Type B pancreatic cell (in vitro differentiated cells): ENCODE results near the gene KYAT1. TPM values are rescaled to one million over a fixed set of nuclear protein-coding genes. Genes with fewer than 3 reads are reported as not detected.
A peak's percentile ranks its signal among the peaks of the same experiment; 100 is the strongest.

Experiments
- DNase-seq: peaks from one replicate; pipeline ENCODE4 v3.0.0; 2021; ENCODE audit warnings: mixed read lengths; ENCODE audit not compliant: unreplicated experiment; ENCODE audit errors: extremely low spot score
- H3K27ac Mint-ChIP-seq: 2 replicates; pipeline ENCODE4 v1.8.0; 2021; ENCODE audit warnings: mild to moderate bottlenecking, mixed read lengths
- H3K27me3 Mint-ChIP-seq: 2 replicates; pipeline ENCODE4 v1.8.0; 2021; ENCODE audit warnings: mixed read lengths
- H3K36me3 Mint-ChIP-seq: 2 replicates; pipeline ENCODE4 v1.8.0; 2021; ENCODE audit warnings: mixed read lengths
- H3K4me1 Mint-ChIP-seq: one replicate; pipeline ENCODE4 v1.8.0; 2021; ENCODE audit warnings: mixed read lengths; ENCODE audit not compliant: unreplicated experiment
- H3K4me3 Mint-ChIP-seq: 2 replicates; pipeline ENCODE4 v1.8.0; 2021; ENCODE audit warnings: mild to moderate bottlenecking, mixed read lengths
- H3K9me3 Mint-ChIP-seq: 2 replicates; pipeline ENCODE4 v1.8.0; 2021; ENCODE audit warnings: mixed read lengths
- total RNA-seq: library from RNA; stranded (reverse); gene quantifications from 2 replicates; pipeline ENCODE4 v1.2.1, GENCODE V29; 2021; ENCODE audit warnings: low replicate concordance
- TF ChIP-seq, protein P1 (sequence below): fragments of 200-600 bp; sonication (generic); conservative IDR thresholded peaks from 2 replicates; pipeline ENCODE4 v1.5.0; 2021; ENCODE audit warnings: antibody characterized with exemption, mild to moderate bottlenecking

Gene KYAT1
- total RNA-seq, 1 donor from 2014 or later = 11.5 TPM

DNA sequence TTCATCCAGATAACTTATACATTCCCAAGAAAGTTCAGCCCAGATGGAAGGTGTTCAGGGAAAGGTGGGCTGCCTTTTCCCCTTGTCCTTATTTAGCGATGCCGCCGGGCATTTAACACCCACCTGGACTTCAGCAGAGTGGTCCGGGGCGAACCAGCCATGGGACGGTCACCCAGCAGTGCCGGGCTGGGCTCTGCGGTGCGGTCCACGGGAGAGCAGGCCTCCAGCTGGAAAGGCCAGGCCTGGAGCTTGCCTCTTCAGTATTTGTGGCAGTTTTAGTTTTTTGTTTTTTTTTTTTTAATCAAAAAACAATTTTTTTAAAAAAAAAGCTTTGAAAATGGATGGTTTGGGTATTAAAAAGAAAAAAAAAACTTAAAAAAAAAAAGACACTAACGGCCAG is 35.0 kb upstream of the KYAT1 start:
- no peaks in the 10 kb centered on the region for H3K27me3 Mint-ChIP-seq
- H3K36me3 Mint-ChIP-seq = peaks cover 4% of the 10 kb centered on the region
- no peak for DNase-seq
- TF ChIP-seq, protein P1, sequence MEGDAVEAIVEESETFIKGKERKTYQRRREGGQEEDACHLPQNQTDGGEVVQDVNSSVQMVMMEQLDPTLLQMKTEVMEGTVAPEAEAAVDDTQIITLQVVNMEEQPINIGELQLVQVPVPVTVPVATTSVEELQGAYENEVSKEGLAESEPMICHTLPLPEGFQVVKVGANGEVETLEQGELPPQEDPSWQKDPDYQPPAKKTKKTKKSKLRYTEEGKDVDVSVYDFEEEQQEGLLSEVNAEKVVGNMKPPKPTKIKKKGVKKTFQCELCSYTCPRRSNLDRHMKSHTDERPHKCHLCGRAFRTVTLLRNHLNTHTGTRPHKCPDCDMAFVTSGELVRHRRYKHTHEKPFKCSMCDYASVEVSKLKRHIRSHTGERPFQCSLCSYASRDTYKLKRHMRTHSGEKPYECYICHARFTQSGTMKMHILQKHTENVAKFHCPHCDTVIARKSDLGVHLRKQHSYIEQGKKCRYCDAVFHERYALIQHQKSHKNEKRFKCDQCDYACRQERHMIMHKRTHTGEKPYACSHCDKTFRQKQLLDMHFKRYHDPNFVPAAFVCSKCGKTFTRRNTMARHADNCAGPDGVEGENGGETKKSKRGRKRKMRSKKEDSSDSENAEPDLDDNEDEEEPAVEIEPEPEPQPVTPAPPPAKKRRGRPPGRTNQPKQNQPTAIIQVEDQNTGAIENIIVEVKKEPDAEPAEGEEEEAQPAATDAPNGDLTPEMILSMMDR = no peak
- H3K4me1 Mint-ChIP-seq = peaks cover 20% of the 10 kb centered on the region
- no peaks in the 10 kb centered on the region for H3K9me3 Mint-ChIP-seq
- H3K27ac Mint-ChIP-seq = no peak overlapping the region
- no peak overlapping the region for H3K4me3 Mint-ChIP-seq

DNA sequence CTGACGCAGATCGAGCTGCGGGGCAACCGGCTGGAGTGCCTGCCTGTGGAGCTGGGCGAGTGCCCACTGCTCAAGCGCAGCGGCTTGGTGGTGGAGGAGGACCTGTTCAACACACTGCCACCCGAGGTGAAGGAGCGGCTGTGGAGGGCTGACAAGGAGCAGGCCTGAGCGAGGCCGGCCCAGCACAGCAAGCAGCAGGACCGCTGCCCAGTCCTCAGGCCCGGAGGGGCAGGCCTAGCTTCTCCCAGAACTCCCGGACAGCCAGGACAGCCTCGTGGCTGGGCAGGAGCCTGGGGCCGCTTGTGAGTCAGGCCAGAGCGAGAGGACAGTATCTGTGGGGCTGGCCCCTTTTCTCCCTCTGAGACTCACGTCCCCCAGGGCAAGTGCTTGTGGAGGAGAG is 34.5 kb upstream of the KYAT1 start:
- TF ChIP-seq, protein P1 = no peak
- Mint-ChIP-seq H3K4me3 (no peak overlapping the region), H3K27ac (no peak overlapping the region), H3K4me1 (peaks cover 21% of the 10 kb centered on the region), H3K27me3 (no peaks in the 10 kb centered on the region), H3K9me3 (no peaks in the 10 kb centered on the region), H3K36me3 (peaks cover 4% of the 10 kb centered on the region)
- DNase-seq = no peak

DNA sequence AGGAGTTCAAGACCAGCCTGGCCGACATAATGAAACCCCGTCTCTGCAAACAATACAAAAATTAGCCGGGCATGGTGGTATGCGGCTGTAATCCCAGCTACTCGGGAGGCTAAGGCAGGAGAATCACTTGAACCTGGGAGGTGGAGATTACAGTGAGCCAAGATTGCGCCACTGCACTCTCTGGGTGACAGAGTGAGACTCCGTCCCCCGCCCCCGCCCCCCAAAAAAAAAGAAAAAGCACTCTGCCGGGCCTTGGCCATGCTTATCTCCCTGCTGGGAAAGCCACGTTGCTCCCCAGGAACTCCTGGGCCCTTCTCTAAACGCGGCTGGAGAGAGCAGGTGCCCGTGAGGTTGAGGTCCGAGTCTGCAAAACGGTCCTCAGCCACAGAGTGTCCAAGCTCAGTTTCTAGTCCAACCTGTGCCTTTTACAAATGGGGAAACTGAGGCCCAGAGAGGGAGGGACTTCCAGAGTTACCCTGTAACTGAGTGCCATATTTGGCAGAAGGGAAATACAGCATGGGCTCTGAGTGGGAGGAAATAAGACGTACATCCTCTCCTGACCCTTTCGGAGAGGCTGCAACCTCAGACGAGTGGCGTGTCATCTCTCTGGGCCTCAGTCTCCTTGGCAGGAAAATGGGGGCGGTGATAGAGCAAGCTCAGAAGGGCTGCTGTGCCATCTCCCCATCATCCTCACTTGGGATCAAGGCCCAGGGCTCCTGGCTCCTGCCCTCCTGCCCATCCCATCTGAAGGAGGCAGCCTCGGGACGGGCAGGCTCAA is 32.4 kb upstream of the KYAT1 start:
- peaks cover 4% of the 10 kb centered on the region for H3K36me3 Mint-ChIP-seq
- DNase-seq = no peak
- H3K27me3 Mint-ChIP-seq = no peaks in the 10 kb centered on the region
- H3K4me1 Mint-ChIP-seq = peaks cover 24% of the 10 kb centered on the region
- no peaks in the 10 kb centered on the region for H3K9me3 Mint-ChIP-seq
- H3K27ac Mint-ChIP-seq = no peak overlapping the region
- TF ChIP-seq, protein P1 = no peak
- H3K4me3 Mint-ChIP-seq = no peak overlapping the region

DNA sequence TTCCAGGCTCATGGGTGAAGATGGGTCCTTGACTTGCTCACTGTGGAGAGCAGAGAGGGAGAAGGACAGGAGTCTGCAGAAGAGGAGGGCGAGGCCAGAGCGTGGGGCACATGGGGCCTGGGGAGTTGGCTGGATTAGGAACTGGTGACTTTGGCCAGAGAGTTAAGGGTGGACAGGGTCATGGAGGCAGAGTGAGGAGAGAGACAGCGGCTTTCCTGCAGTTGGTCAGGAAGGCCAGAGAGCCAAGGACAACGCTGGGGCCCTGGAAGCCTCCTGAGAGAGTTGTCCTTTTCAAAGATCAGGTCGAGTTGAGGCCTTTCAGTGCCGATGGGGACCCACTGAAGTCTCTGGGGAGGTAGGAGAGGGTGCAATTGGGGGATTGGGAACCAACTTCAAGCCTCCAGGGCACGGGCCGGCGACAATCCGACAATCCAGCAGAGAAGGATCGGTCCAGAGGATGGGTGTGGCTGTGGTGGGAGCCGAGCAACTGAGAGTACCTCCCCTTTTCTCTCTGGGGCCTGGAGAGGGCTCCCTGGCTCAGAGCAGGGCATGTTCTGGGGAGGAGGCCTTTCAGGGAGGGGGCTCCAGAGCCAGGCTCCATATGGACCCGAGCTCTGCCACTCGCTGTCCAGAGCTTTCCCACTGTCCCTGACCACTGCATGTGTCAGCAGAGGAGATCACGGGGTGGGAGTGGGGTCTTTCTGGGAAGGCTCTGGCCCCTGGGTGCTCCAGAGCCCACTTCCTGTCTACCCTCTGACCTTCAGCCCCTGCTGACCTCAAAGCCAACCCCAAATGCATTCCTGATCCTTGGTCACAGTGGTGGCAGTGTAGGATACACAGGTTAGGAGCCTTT is 31.5 kb upstream of the KYAT1 start:
- peaks cover 10% of the 10 kb centered on the region for H3K36me3 Mint-ChIP-seq

DNA sequence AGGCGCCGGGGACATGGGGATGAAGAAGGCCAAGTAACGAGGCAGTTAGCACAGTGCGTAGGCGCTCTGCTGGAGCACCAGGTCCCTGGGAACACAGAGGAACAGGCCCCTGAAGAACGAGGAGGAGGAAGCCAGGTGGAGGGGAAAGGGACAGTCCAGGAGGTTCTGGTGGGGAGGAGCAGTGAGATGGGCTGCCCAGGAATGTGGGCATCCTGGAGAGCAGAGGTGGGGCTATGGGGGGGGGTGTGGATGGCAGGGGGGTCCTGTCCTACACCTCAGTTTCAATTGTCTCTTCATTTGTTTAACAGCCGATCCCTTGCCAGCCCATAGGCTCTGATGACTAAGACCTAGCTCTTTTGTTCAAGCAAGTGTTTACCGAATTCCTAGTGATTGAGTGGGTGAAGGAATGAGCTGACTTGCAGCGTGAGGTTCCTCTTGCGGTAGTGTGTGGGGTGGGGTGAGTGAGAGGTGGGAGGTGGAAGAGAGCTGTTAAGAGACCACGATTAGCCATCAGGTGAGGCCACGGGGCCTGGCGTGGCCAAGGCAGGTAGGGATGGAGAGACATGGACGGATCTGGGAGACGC is 30.6 kb upstream of the KYAT1 start:
- no peaks in the 10 kb centered on the region for H3K27me3 Mint-ChIP-seq
- peak overlapping the region; percentile 56 for H3K4me3 Mint-ChIP-seq
- TF ChIP-seq, protein P1 = no peak
- H3K4me1 Mint-ChIP-seq = peaks cover 21% of the 10 kb centered on the region
- peaks cover 15% of the 10 kb centered on the region for H3K36me3 Mint-ChIP-seq
- no peaks in the 10 kb centered on the region for H3K9me3 Mint-ChIP-seq
- peak overlapping the region; percentile 85 for H3K27ac Mint-ChIP-seq
- DNase-seq = no peak

More for the DNA sequence above, 31.5 kb upstream of the KYAT1 start:
- Mint-ChIP-seq H3K9me3 (no peaks in the 10 kb centered on the region), H3K27ac (peak overlapping the region; percentile 85), H3K4me3 (no peak overlapping the region), H3K27me3 (no peaks in the 10 kb centered on the region), H3K4me1 (peaks cover 21% of the 10 kb centered on the region)
- DNase-seq = no peak
- TF ChIP-seq, protein P1 = no peak
